AG04450 (cell line): ENCODE measurements around the gene TTPAL. TPM values are rescaled to one million over a fixed set of nuclear protein-coding genes. Genes with fewer than 3 reads are reported as not detected.

ENCODE experiments used
- CTCF ChIA-PET: fragments of 300-600, 350-600 bp; formaldehyde crosslinking; extraction: SDS; loops from one replicate; lab custom pipeline; 2022; ENCODE audit warnings: antibody characterized with exemption, inconsistent platforms; lab: Charles Lee
- POLR2A ChIA-PET: fragments of 350-600 bp; formaldehyde crosslinking; extraction: SDS; loops from one replicate; lab custom pipeline; 2021; ENCODE audit warnings: antibody characterized with exemption, inconsistent platforms; lab: Yijun Ruan, JAX
- DNase-seq: peaks from one replicate; pipeline ENCODE4 v3.0.0-alpha.2; 2011; ENCODE audit warnings: low read depth, low spot score
- H3K27ac ChIP-seq: one replicate; pipeline ENCODE4 v1.5.1; 2012; ENCODE audit warnings: low read depth, low read length, control low read depth
- H3K27me3 ChIP-seq: one replicate; pipeline ENCODE4 v1.6.0; 2012; ENCODE audit warnings: low read length; ENCODE audit not compliant: control insufficient read depth, insufficient read depth
- H3K4me3 ChIP-seq: 2 replicates; pipeline ENCODE4 v1.5.1; 2011; ENCODE audit warnings: mild to moderate bottlenecking, low read depth, low read length, control low read depth
- H3K9me3 ChIP-seq: 2 replicates; pipeline ENCODE4 v1.5.1; 2012; ENCODE audit warnings: low read length; ENCODE audit not compliant: control insufficient read depth, insufficient read depth
- CTCF ChIP-seq: IDR thresholded peaks from 2 replicates; pipeline ENCODE4 v1.5.1; 2011; ENCODE audit warnings: low read depth, low read length, control low read depth, inconsistent platforms
- polyA plus RNA-seq: library from polyadenylated mRNA; depleted of rRNA; stranded (reverse); fragments of >200 nt; gene quantifications from 2 replicates; pipeline ENCODE4 v1.2.3, GENCODE V29; 2011; rRNA removed
- small RNA-seq: library from RNA; depleted of rRNA; stranded (forward); fragments of <200 nt; gene quantifications from one replicate; pipeline ENCODE3, GENCODE V24; 2012; ENCODE audit warnings: low read depth; ENCODE audit not compliant: insufficient read length

Gene TTPAL
- polyA plus RNA-seq, 1 experiment: 11.2 TPM

GRCh38 chr20:44543358-44543757 lies 67.7 kb downstream of the TTPAL start:
- ChIA-PET POLR2A (no interaction called here), CTCF (interaction anchor here (1.7 kb wide), 1 partner anchor 67 kb away, joined by 4 read pairs; no protein-coding TSS in a partner anchor)
- no peak for TF ChIP-seq CTCF
- Histone ChIP-seq H3K27me3 (no peaks in the 10 kb centered on the region), H3K9me3 (no peaks in the 10 kb centered on the region), H3K27ac (no peak overlapping the region), H3K4me3 (no peak overlapping the region)
- no peak for DNase-seq

Small RNAs within 50 kb of the gene (small RNA-seq; reads per million reads assigned to genes)
- gene RPL37AP1: not detected

Other genes with a start within 250 kb of the TTPAL start
- not detected in 2 replicates for gene GDAP1L1, start 228.6 kb upstream of the TTPAL start, polyA plus RNA-seq
- 4.1 and 4.4 TPM in 2 replicates for gene FITM2, start 164.7 kb upstream of the TTPAL start, polyA plus RNA-seq
- gene R3HDML, start 138.8 kb upstream of the TTPAL start, polyA plus RNA-seq: not detected in 2 replicates
- 0.04 TPM in 1 of 2 replicates, not detected in the other for gene HNF4A, start 120.2 kb upstream of the TTPAL start, polyA plus RNA-seq
- 157 and 173 TPM in 2 replicates for gene SERINC3, start 46.2 kb downstream of the TTPAL start, polyA plus RNA-seq
- gene PKIG, start 106.7 kb downstream of the TTPAL start, polyA plus RNA-seq: 107 and 128 TPM in 2 replicates
- gene ADA, start 175.8 kb downstream of the TTPAL start, polyA plus RNA-seq: 12.5 and 12.6 TPM in 2 replicates
- 0.37 and 0.50 TPM in 2 replicates for gene CCN5, start 239.5 kb downstream of the TTPAL start, polyA plus RNA-seq